BE2C (cell line): ENCODE results near the gene MC2R.

Experiments used
- DNase-seq: peaks from one replicate; pipeline ENCODE4 v3.0.0-alpha.2; 2020
- H3K27me3 ChIP-seq: fragments of 250-450 bp; sonication (Bioruptor Pico); 2 replicates; pipeline ENCODE4 v1.5.1; 2020; ENCODE audit warnings: mild to moderate bottlenecking
- H3K36me3 ChIP-seq: fragments of 250-450 bp; sonication (Bioruptor Pico); 2 replicates; pipeline ENCODE4 v1.5.1; 2020; ENCODE audit warnings: mild to moderate bottlenecking
- H3K4me1 ChIP-seq: fragments of 250-450 bp; sonication (Bioruptor Pico); 2 replicates; pipeline ENCODE4 v1.5.1; 2020
- H3K4me3 ChIP-seq: 2 replicates; pipeline ENCODE4 v1.5.1; 2011; ENCODE audit warnings: low read depth, low read length
- H3K9me3 ChIP-seq: fragments of 250-450 bp; sonication (Bioruptor Pico); 2 replicates; pipeline ENCODE4 v1.5.1; 2020
- CTCF ChIP-seq: IDR thresholded peaks from 2 replicates; pipeline ENCODE4 v1.5.1; 2012; ENCODE audit warnings: mild to moderate bottlenecking, low read depth, low read length

The MC2R gene

GRCh38 chr18:13915995-13916431 lies 677 bp upstream of the MC2R start:
- no peak for TF ChIP-seq CTCF
- no peak for DNase-seq
- Histone ChIP-seq H3K27me3 (no peaks in the 10 kb centered on the region), H3K4me1 (no peaks in the 10 kb centered on the region), H3K36me3 (no peaks in the 10 kb centered on the region), H3K4me3 (no peak overlapping the region), H3K9me3 (no peaks in the 10 kb centered on the region)

- Histone ChIP-seq H3K9me3 (no peaks in the 10 kb centered on the region), H3K4me3 (no peak overlapping the region), H3K36me3 (no peaks in the 10 kb centered on the region), H3K27me3 (no peaks in the 10 kb centered on the region), H3K4me1 (no peaks in the 10 kb centered on the region)
- DNase-seq, result no peak
- TF ChIP-seq CTCF, result no peak
Observed at GRCh38 chr18:13914756-13915155, 580 bp downstream of the MC2R start.

- Histone ChIP-seq H3K4me1 (no peaks in the 10 kb centered on the region), H3K4me3 (no peak overlapping the region), H3K36me3 (no peaks in the 10 kb centered on the region), H3K27me3 (no peaks in the 10 kb centered on the region), H3K9me3 (no peaks in the 10 kb centered on the region)
- TF ChIP-seq CTCF, result no peak
- DNase-seq, result no peak
Observed at GRCh38 chr18:13914170-13914569, 1.2 kb downstream of the MC2R start.

- Histone ChIP-seq H3K9me3 (no peaks in the 10 kb centered on the region), H3K27me3 (no peaks in the 10 kb centered on the region), H3K4me1 (no peaks in the 10 kb centered on the region), H3K4me3 (no peak overlapping the region), H3K36me3 (no peaks in the 10 kb centered on the region)
- no peak for TF ChIP-seq CTCF
- DNase-seq, result no peak
Observed at GRCh38 chr18:13913205-13913604, 2.1 kb downstream of the MC2R start.

- no peak for TF ChIP-seq CTCF
- no peak for DNase-seq
- Histone ChIP-seq H3K27me3 (no peaks in the 10 kb centered on the region), H3K36me3 (no peaks in the 10 kb centered on the region), H3K9me3 (no peaks in the 10 kb centered on the region), H3K4me1 (no peaks in the 10 kb centered on the region), H3K4me3 (no peak overlapping the region)
Observed at GRCh38 chr18:13912601-13913000, 2.7 kb downstream of the MC2R start.

- DNase-seq, result no peak
- Histone ChIP-seq H3K9me3 (no peaks in the 10 kb centered on the region), H3K36me3 (no peaks in the 10 kb centered on the region), H3K4me1 (no peaks in the 10 kb centered on the region), H3K27me3 (no peaks in the 10 kb centered on the region), H3K4me3 (no peak overlapping the region)
- TF ChIP-seq CTCF, result no peak
Observed at GRCh38 chr18:13910986-13911385, 4.3 kb downstream of the MC2R start.
